Measurements from ENCODE around the gene ADARB1. TPM values are rescaled to one million over a fixed set of nuclear protein-coding genes. Genes with fewer than 3 reads are reported as not detected.

The ADARB1 gene
- total and polyA plus RNA-seq, 4 experiments from 2014 or later, result 4.6 to 50.0 (median 30.9) TPM

GRCh38 chr21:45123440-45123839 is 49.1 kb downstream of the ADARB1 start:
- H3K27ac ChIP-seq (ENCODE audit: low read depth, low read length), result no peak overlapping the region
- ChIA-PET CTCF (ENCODE audit: partially characterized antibody) (interaction anchor here (0.9 to 13.1 kb wide), 2 partner anchors 17 to 21 kb away, joined by 4 to 208 read pairs; no protein-coding TSS in a partner anchor), POLR2A (ENCODE audit: partially characterized antibody) (no interaction called here)
- H3K27me3 Mint-ChIP-seq, result no peaks in the 10 kb centered on the region
- peaks cover 21 to 23% of the 10 kb centered on the region in 2 donors for H3K36me3 Mint-ChIP-seq
- H3K36me3 ChIP-seq (ENCODE audit: insufficient read depth, low read length), result peaks cover 8% of the 10 kb centered on the region
- intact Hi-C loops (cut with micrococcal nuclease), result no loop called here
- H3K27ac Mint-ChIP-seq, result no peak overlapping the region
- no peaks in the 10 kb centered on the region for H3K9me3 Mint-ChIP-seq
- H3K9me3 ChIP-seq (ENCODE audit: control insufficient read depth in 1 of 2, low read length in 2 of 2), result no peaks in the 10 kb centered on the region
- peaks cover 18 to 38% (median 25%) of the 10 kb centered on the region in 4 donors for H3K4me1 Mint-ChIP-seq
- no peaks in the 10 kb centered on the region for H3K27me3 ChIP-seq (ENCODE audit: insufficient read depth, low read length)
- H3K4me3 Mint-ChIP-seq, result no peak overlapping the region
- H3K4me3 ChIP-seq (ENCODE audit: low read length in 2 of 2), result no peak overlapping the region
- H3K4me1 ChIP-seq (ENCODE audit: insufficient read depth, low read length), result no peaks in the 10 kb centered on the region
- DNase-seq, result no peak

GRCh38 chr21:45124596-45124995 is 50.2 kb downstream of the ADARB1 start:
- no peaks in the 10 kb centered on the region for H3K9me3 Mint-ChIP-seq
- Histone ChIP-seq H3K4me1 (ENCODE audit: insufficient read depth, low read length) (no peaks in the 10 kb centered on the region), H3K36me3 (ENCODE audit: insufficient read depth, low read length) (peaks cover 8% of the 10 kb centered on the region), H3K27me3 (ENCODE audit: insufficient read depth, low read length) (no peaks in the 10 kb centered on the region), H3K9me3 (ENCODE audit: control insufficient read depth in 1 of 2, low read length in 2 of 2) (no peaks in the 10 kb centered on the region), H3K27ac (ENCODE audit: low read depth, low read length) (no peak overlapping the region), H3K4me3 (ENCODE audit: low read length in 2 of 2) (no peak overlapping the region)
- intact Hi-C loops (cut with micrococcal nuclease), result no loop called here
- H3K27ac Mint-ChIP-seq, result peak overlapping the region in 6 of 7 donors; percentile 8 to 82 (median 46)
- ChIA-PET POLR2A (ENCODE audit: partially characterized antibody) (no interaction called here), CTCF (ENCODE audit: partially characterized antibody) (interaction anchor here (1.0 to 13.1 kb wide), 5 partner anchors 16 to 177 kb away, joined by 3 to 363 read pairs (median 65); partner anchors contain the start of gene SLX9)
- no peaks in the 10 kb centered on the region for H3K27me3 Mint-ChIP-seq
- H3K4me3 Mint-ChIP-seq, result no peak overlapping the region
- peaks cover 25 to 44% (median 27%) of the 10 kb centered on the region in 4 donors for H3K4me1 Mint-ChIP-seq
- H3K36me3 Mint-ChIP-seq, result peaks cover 27% of the 10 kb centered on the region in 2 donors
- no peak for DNase-seq

- Mint-ChIP-seq H3K36me3 (peaks cover 25% of the 10 kb centered on the region in 2 donors), H3K27ac (peak overlapping the region in 2 of 7 donors; percentile 42 to 77), H3K9me3 (no peaks in the 10 kb centered on the region), H3K4me3 (no peak overlapping the region), H3K4me1 (peaks cover 27 to 44% (median 27%) of the 10 kb centered on the region in 4 donors), H3K27me3 (no peaks in the 10 kb centered on the region)
- H3K27me3 ChIP-seq (ENCODE audit: insufficient read depth, low read length), result no peaks in the 10 kb centered on the region
- H3K36me3 ChIP-seq (ENCODE audit: insufficient read depth, low read length), result peaks cover 7% of the 10 kb centered on the region
- H3K9me3 ChIP-seq (ENCODE audit: control insufficient read depth in 1 of 2, low read length in 2 of 2), result no peaks in the 10 kb centered on the region
- no peak overlapping the region for H3K4me3 ChIP-seq (ENCODE audit: low read length in 2 of 2)
- no peaks in the 10 kb centered on the region for H3K4me1 ChIP-seq (ENCODE audit: insufficient read depth, low read length)
- CTCF ChIA-PET (ENCODE audit: partially characterized antibody), result interaction anchor here (1.0 to 13.1 kb wide), 6 partner anchors 15 to 177 kb away, joined by 3 to 363 read pairs (median 34); partner anchors contain the start of gene SLX9
- no peak for DNase-seq
- intact Hi-C loops (cut with micrococcal nuclease), result loop anchor here (5.0 kb wide), 1 partner anchor 158 kb away; no protein-coding TSS in a partner anchor
- POLR2A ChIA-PET (ENCODE audit: partially characterized antibody), result interaction anchor here (1.2 kb wide), 1 partner anchor 46 kb away, joined by 3 read pairs; no protein-coding TSS in a partner anchor
- no peak overlapping the region for H3K27ac ChIP-seq (ENCODE audit: low read depth, low read length)
Measured at GRCh38 chr21:45125357-45125756, 51.0 kb downstream of the ADARB1 start.

GRCh38 chr21:45126204-45126626 is 51.8 kb downstream of the ADARB1 start:
- H3K9me3 ChIP-seq (ENCODE audit: control insufficient read depth in 1 of 2, low read length in 2 of 2), result no peaks in the 10 kb centered on the region
- H3K4me3 ChIP-seq (ENCODE audit: low read length in 2 of 2), result no peak overlapping the region
- DNase-seq, result no peak
- H3K27me3 ChIP-seq (ENCODE audit: insufficient read depth, low read length), result no peaks in the 10 kb centered on the region
- Mint-ChIP-seq H3K9me3 (no peaks in the 10 kb centered on the region), H3K36me3 (peaks cover 17 to 20% of the 10 kb centered on the region in 2 donors), H3K4me3 (no peak overlapping the region), H3K4me1 (peaks cover 25 to 44% (median 27%) of the 10 kb centered on the region in 4 donors), H3K27ac (peak overlapping the region in 3 of 7 donors; percentile 4 to 84 (median 77)), H3K27me3 (no peaks in the 10 kb centered on the region)
- CTCF ChIA-PET (ENCODE audit: partially characterized antibody), result interaction anchor here (1.5 to 13.1 kb wide), 4 partner anchors 14 to 178 kb away, joined by 6 to 363 read pairs (median 136); partner anchors contain the start of gene SLX9
- intact Hi-C loops (cut with micrococcal nuclease), result loop anchor here (5.0 kb wide), 1 partner anchor 159 kb away; no protein-coding TSS in a partner anchor
- POLR2A ChIA-PET (ENCODE audit: partially characterized antibody), result interaction anchor here (1.2 kb wide), 1 partner anchor 47 kb away, joined by 3 read pairs; no protein-coding TSS in a partner anchor
- no peaks in the 10 kb centered on the region for H3K36me3 ChIP-seq (ENCODE audit: insufficient read depth, low read length)
- no peaks in the 10 kb centered on the region for H3K4me1 ChIP-seq (ENCODE audit: insufficient read depth, low read length)
- no peak overlapping the region for H3K27ac ChIP-seq (ENCODE audit: low read depth, low read length)

GRCh38 chr21:45126983-45127382 is 52.6 kb downstream of the ADARB1 start:
- H3K4me1 ChIP-seq (ENCODE audit: insufficient read depth, low read length), result no peaks in the 10 kb centered on the region
- H3K27ac Mint-ChIP-seq, result peak overlapping the region in 1 of 7 donors; percentile 30
- no peak overlapping the region for H3K27ac ChIP-seq (ENCODE audit: low read depth, low read length)
- ChIA-PET POLR2A (ENCODE audit: partially characterized antibody) (interaction anchor here (2.9 to 3.0 kb wide), 2 partner anchors 10 to 53 kb away, joined by 12 read pairs; partner anchors contain the start of gene ADARB1), CTCF (ENCODE audit: partially characterized antibody) (interaction anchor here (0.8 to 13.1 kb wide), 11 partner anchors 13 to 179 kb away, joined by 3 to 363 read pairs (median 10); partner anchors contain the start of gene SLX9)
- H3K27me3 Mint-ChIP-seq, result no peaks in the 10 kb centered on the region
- intact Hi-C loops (cut with micrococcal nuclease), result loop anchor here (5.0 kb wide), 1 partner anchor 160 kb away; no protein-coding TSS in a partner anchor
- no peaks in the 10 kb centered on the region for H3K9me3 ChIP-seq (ENCODE audit: control insufficient read depth in 1 of 2, low read length in 2 of 2)
- no peaks in the 10 kb centered on the region for H3K27me3 ChIP-seq (ENCODE audit: insufficient read depth, low read length)
- no peaks in the 10 kb centered on the region for H3K9me3 Mint-ChIP-seq
- peaks cover 11 to 14% of the 10 kb centered on the region in 2 donors for H3K36me3 Mint-ChIP-seq
- H3K4me1 Mint-ChIP-seq, result peaks cover 19 to 38% (median 21%) of the 10 kb centered on the region in 4 donors
- H3K4me3 ChIP-seq (ENCODE audit: low read length in 2 of 2), result no peak overlapping the region
- no peak for DNase-seq
- H3K36me3 ChIP-seq (ENCODE audit: insufficient read depth, low read length), result no peaks in the 10 kb centered on the region
- no peak overlapping the region for H3K4me3 Mint-ChIP-seq

GRCh38 chr21:45127937-45128336 is 53.6 kb downstream of the ADARB1 start:
- Histone ChIP-seq H3K4me1 (ENCODE audit: insufficient read depth, low read length) (no peaks in the 10 kb centered on the region), H3K4me3 (ENCODE audit: low read length in 2 of 2) (no peak overlapping the region), H3K36me3 (ENCODE audit: insufficient read depth, low read length) (no peaks in the 10 kb centered on the region), H3K27ac (ENCODE audit: low read depth, low read length) (no peak overlapping the region), H3K9me3 (ENCODE audit: control insufficient read depth in 1 of 2, low read length in 2 of 2) (no peaks in the 10 kb centered on the region), H3K27me3 (ENCODE audit: insufficient read depth, low read length) (no peaks in the 10 kb centered on the region)
- H3K4me3 Mint-ChIP-seq, result no peak overlapping the region
- intact Hi-C loops (cut with micrococcal nuclease), result loop anchor here (1.0 to 5.0 kb wide), 4 partner anchors 49 to 327 kb away; partner anchors contain the start of gene UBE2G2
- no peaks in the 10 kb centered on the region for H3K9me3 Mint-ChIP-seq
- H3K4me1 Mint-ChIP-seq, result peaks cover 17 to 43% (median 25%) of the 10 kb centered on the region in 4 donors
- H3K36me3 Mint-ChIP-seq, result peaks cover 14 to 16% of the 10 kb centered on the region in 2 donors
- POLR2A ChIA-PET (ENCODE audit: partially characterized antibody), result interaction anchor here (0.5 to 3.0 kb wide), 9 partner anchors 9 to 255 kb away, joined by 3 to 12 read pairs (median 4); partner anchors contain the start of genes ADARB1 and PTTG1IP
- no peak for DNase-seq
- CTCF ChIA-PET (ENCODE audit: partially characterized antibody), result interaction anchor here (0.6 to 13.1 kb wide), 40 partner anchors 9 to 329 kb away, joined by 3 to 363 read pairs (median 4); partner anchors contain the start of genes ADARB1 and SLX9
- peak overlapping the region in 3 of 7 donors; percentile 30 to 71 (median 48) for H3K27ac Mint-ChIP-seq
- no peaks in the 10 kb centered on the region for H3K27me3 Mint-ChIP-seq
